Iris pigment epithelial cell (primary cell): ENCODE data around the gene CHCHD6.

Experiments used
- DNase-seq: peaks from one replicate; pipeline ENCODE4 v3.0.0-alpha.2; 2011; ENCODE audit warnings: low read depth

Gene CHCHD6

GRCh38 chr3:126979046-126979628 lies 275.1 kb downstream of the CHCHD6 start:
- DNase-seq: peak; percentile 34

GRCh38 chr3:126980266-126980811 lies 276.3 kb downstream of the CHCHD6 start:
- DNase-seq: no peak

- peak; percentile 51 for DNase-seq
Observed at GRCh38 chr3:126982126-126982470, 278.1 kb downstream of the CHCHD6 start.

GRCh38 chr3:126982471-126983175 lies 278.6 kb downstream of the CHCHD6 start, which contains the start of gene PLXNA1:
Gene PLXNA1, plus strand, starts transcription at chr3:126983115. Its CDS starts 5,479 bp downstream, at chr3:126988594.
- DNase-seq: peak; percentile 77

GRCh38 chr3:126983276-126983652 lies 279.2 kb downstream of the CHCHD6 start:
- DNase-seq: no peak

- peak; percentile 31 for DNase-seq
Observed at GRCh38 chr3:126983653-126984390, 279.8 kb downstream of the CHCHD6 start.

GRCh38 chr3:126984391-126985131 lies 280.5 kb downstream of the CHCHD6 start:
- DNase-seq: no peak

GRCh38 chr3:126985132-126985985 lies 281.3 kb downstream of the CHCHD6 start:
- DNase-seq: no peak

- peak; percentile 41 for DNase-seq
Observed at GRCh38 chr3:126986001-126986400, 282.0 kb downstream of the CHCHD6 start.

GRCh38 chr3:126987129-126987528 lies 283.1 kb downstream of the CHCHD6 start:
- DNase-seq: no peak

- DNase-seq: no peak
Observed at GRCh38 chr3:126987596-126987995, 283.6 kb downstream of the CHCHD6 start.

- DNase-seq: no peak
Observed at GRCh38 chr3:126988451-126989021, 284.5 kb downstream of the CHCHD6 start.

- no peak for DNase-seq
Observed at GRCh38 chr3:126989316-126990023, 285.4 kb downstream of the CHCHD6 start.

GRCh38 chr3:126990024-126990700 lies 286.1 kb downstream of the CHCHD6 start:
- no peak for DNase-seq

- DNase-seq: no peak
Observed at GRCh38 chr3:126990890-126991289, 286.9 kb downstream of the CHCHD6 start.

GRCh38 chr3:126991366-126992200 lies 287.5 kb downstream of the CHCHD6 start:
- no peak for DNase-seq

GRCh38 chr3:126992216-126992615 lies 288.2 kb downstream of the CHCHD6 start:
- DNase-seq: no peak

GRCh38 chr3:126992776-126993175 lies 288.7 kb downstream of the CHCHD6 start:
- DNase-seq: no peak

- DNase-seq: no peak
Observed at GRCh38 chr3:126993436-126993835, 289.4 kb downstream of the CHCHD6 start.
